Measurements from ENCODE around the gene PIWIL4.
"Not testable (repeated sequence)": the region's sequence is repeated elsewhere in the genome, so short reads cannot be mapped to it uniquely, and the experiment has no call there.

Gene PIWIL4

DNA sequence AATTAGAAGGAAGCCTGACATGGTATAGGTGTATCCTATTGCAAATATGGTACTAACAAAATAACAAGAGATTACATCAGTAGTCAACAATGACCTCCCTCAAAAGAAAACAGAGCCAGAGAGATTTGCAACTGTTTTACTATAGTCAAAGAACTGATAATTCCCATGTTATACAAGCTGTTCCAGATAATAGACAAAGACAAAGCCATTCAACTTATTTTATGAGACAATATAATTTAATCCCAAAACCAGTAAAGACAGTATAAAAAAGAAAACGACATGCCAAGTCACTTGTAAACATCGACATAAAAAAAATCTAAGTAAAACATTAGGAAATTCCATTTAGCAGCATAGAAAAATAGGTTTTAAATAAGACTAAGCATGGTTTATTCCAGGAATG, 65.2 kb downstream of the PIWIL4 start:
- H3K27ac Mint-ChIP-seq: no peak overlapping the region
- peaks cover 5% of the 10 kb centered on the region for H3K27me3 Mint-ChIP-seq
- no peaks in the 10 kb centered on the region for H3K9me3 Mint-ChIP-seq
- no peak overlapping the region for H3K4me3 Mint-ChIP-seq
- no peaks in the 10 kb centered on the region for H3K36me3 Mint-ChIP-seq
- ATAC-seq: no peak
- no peaks in the 10 kb centered on the region for H3K4me1 Mint-ChIP-seq

DNA sequence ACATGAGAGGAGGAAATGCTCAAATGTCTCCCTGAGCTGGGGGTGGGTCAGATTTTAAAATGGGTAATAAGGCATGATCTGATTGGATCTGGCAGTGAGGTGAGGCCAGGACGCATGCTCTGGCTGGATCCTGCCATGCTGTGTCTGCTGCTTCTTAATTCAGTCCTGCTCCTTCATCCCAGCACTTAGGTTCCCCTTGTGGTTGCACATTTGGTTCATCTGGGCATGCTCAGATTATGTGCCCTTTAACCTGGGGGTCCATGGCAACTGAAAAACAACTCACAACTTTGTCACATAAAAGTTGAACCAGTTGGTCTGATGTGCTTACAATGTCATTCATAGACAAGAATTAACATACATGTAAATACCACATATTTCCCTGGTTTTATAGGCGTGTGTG, 67.9 kb downstream of the PIWIL4 start:
- H3K9me3 Mint-ChIP-seq: no peaks in the 10 kb centered on the region
- no peak overlapping the region for H3K4me3 Mint-ChIP-seq
- ATAC-seq: no peak
- no peaks in the 10 kb centered on the region for H3K27me3 Mint-ChIP-seq
- H3K27ac Mint-ChIP-seq: no peak overlapping the region
- H3K4me1 Mint-ChIP-seq: no peaks in the 10 kb centered on the region
- no peaks in the 10 kb centered on the region for H3K36me3 Mint-ChIP-seq

DNA sequence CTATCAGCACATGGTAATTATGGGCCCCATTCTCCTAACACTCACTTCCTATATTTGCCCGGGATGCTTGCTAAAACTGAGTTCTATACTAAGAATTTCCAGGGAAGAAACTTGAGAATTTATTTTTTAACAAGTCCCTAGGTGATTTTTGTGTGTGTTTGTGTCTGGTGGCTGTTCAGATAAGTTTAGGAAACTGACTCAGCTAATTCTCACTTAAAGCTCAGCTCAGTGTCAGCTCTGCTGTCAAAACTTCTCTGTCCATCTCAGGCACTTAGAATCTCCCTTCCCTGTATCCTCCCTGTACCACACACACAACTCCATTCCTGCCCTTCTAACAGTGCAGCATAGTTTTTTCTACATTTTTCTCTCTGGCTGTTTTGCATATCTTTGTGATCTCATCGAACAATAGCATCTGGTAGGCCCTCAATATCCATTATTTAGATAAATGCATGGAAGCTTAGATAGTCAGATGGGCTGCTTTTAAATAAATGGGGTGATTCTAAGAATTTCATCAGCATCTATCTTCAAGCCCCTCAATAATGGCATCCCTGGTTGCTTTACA, 69.3 kb downstream of the PIWIL4 start:
- Mint-ChIP-seq H3K27me3 (no peaks in the 10 kb centered on the region), H3K4me1 (no peaks in the 10 kb centered on the region), H3K36me3 (no peaks in the 10 kb centered on the region), H3K9me3 (no peaks in the 10 kb centered on the region), H3K27ac (no peak overlapping the region), H3K4me3 (no peak overlapping the region)
- no peak for ATAC-seq

DNA sequence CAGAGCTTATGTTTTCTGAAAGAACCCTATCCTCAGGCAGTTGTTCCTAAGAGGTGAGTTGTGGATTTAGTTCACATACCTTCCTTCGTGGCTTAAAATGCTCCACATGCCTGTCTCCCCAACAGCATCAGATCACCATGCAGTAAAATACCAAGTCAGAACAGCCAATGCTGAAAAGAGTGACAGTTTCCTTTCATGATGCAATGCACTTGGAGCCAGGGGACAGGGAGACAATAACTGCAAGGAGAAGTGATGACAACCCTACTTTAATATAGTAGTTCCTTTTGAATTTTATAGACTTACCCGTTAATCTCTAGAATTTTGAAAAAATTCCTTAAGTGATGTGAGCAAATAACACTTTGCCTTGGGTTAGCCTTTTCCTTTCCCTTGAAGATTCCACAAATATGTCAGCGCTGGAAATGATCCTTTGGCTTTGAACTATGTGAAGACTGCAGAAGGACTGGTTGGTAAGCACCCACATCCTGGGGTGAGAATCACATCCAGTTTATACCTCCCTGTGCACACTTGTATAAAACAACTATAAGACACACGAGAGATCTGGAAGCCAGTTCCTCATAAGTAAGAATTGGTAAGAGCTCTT, 71.2 kb downstream of the PIWIL4 start:
- no peaks in the 10 kb centered on the region for H3K36me3 Mint-ChIP-seq
- no peaks in the 10 kb centered on the region for H3K9me3 Mint-ChIP-seq
- peak overlapping the region; percentile 4 for H3K27ac Mint-ChIP-seq
- no peaks in the 10 kb centered on the region for H3K27me3 Mint-ChIP-seq
- H3K4me3 Mint-ChIP-seq: no peak overlapping the region
- no peaks in the 10 kb centered on the region for H3K4me1 Mint-ChIP-seq
- peak; percentile 22 for ATAC-seq

DNA sequence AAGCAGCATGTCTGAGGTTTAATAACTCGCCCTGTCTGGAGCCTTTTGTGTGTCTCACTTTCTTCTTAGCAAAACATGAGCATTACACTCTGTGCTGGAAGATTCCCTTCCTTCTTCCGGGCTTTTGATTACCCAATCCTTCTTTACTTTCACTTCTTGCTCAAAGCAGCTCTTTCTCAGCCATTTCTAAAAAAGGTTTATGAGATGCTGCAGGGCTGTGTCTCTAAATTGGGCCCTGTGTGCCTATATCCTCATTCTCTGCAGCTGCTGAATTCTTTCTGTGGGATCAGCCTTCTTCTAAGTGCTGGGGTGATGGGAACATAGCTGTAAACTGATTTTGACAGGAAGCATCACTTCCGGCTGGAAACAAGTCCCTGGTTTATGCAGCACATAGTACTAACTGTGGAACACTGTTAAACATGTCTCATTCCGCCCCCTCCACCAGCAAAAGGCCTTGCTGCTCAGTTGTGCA, 71.8 kb downstream of the PIWIL4 start:
- Mint-ChIP-seq H3K9me3 (no peaks in the 10 kb centered on the region), H3K27ac (peak overlapping the region; percentile 4), H3K4me3 (no peak overlapping the region), H3K36me3 (no peaks in the 10 kb centered on the region), H3K27me3 (no peaks in the 10 kb centered on the region), H3K4me1 (no peaks in the 10 kb centered on the region)
- ATAC-seq: peak; percentile 7

DNA sequence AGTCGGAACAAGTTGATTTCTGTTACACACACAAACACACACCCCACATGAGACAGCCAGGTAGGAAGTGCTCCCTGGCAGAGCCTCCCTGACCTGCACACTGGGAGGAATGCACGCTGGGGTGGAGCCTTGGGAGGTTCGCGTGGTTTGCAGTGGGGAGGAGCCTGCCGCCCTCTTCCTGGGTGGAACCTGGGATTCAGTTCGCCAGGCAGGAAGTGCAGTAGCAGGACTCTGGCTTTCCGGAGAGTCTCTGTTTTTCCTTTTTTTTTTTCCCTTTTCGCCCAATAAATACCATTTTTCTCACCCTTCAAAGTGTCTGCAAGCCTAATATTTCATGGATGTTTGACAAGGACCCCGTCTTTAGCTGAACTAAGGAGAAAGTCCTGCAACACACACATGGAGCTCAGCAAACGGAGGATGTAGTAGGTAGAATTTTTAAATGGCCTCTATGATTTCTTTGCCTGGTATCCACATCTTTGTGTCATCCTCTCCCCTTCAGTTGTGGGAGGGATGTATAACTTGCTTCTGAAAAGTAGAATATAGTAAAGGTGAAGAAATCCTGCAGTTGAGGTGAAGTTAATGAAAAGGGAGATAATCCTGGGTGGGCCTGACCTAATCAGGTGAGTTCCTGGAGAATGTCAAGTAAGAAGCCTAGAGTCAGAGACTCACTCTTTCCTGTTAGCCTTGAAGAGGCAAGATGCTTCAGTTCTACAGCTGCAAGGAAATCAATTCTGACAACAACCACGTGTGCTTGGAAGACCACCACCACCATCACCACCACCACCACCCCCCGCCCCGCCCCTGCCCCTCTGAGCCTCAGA, 72.9 kb downstream of the PIWIL4 start:
- no peaks in the 10 kb centered on the region for H3K27me3 Mint-ChIP-seq

DNA sequence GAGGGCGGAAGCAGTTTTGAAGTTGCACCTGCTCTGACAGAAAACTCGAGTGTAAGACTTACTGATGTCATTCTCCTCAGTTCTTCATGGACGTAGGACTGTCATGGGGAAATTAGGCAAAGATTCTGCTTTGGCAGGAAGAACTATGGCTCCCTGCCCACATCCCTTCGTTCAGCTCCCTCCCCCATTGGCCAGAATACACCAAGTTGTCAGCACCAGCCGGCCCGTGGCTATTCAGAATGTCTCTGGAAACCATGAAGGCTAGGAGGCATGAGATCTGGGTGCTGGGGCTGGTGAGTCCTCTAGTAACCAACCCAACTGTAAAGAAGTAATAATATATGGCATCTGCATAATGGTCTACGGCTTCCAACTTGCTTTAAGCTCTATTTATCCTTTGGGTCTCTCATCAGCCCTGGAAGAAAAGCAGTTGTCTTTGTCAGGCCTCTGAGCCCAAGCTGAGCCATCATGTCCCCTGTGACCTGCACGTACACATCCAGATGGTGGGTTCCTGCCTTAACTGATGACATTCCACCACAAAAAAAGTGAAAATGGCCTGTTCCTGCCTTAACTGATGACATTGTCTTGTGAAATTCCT, 74.1 kb downstream of the PIWIL4 start:
- no peaks in the 10 kb centered on the region for H3K4me1 Mint-ChIP-seq
- H3K27ac Mint-ChIP-seq: no peak overlapping the region
- no peak for ATAC-seq
- H3K4me3 Mint-ChIP-seq: no peak overlapping the region
- no peaks in the 10 kb centered on the region for H3K36me3 Mint-ChIP-seq
- no peaks in the 10 kb centered on the region for H3K9me3 Mint-ChIP-seq
- peaks cover 1% of the 10 kb centered on the region for H3K27me3 Mint-ChIP-seq

More for the DNA sequence above, 72.9 kb downstream of the PIWIL4 start:
- no peaks in the 10 kb centered on the region for H3K4me1 Mint-ChIP-seq
- no peak overlapping the region for H3K4me3 Mint-ChIP-seq
- no peak for ATAC-seq
- no peaks in the 10 kb centered on the region for H3K36me3 Mint-ChIP-seq
- H3K27ac Mint-ChIP-seq: no peak overlapping the region
- no peaks in the 10 kb centered on the region for H3K9me3 Mint-ChIP-seq

DNA sequence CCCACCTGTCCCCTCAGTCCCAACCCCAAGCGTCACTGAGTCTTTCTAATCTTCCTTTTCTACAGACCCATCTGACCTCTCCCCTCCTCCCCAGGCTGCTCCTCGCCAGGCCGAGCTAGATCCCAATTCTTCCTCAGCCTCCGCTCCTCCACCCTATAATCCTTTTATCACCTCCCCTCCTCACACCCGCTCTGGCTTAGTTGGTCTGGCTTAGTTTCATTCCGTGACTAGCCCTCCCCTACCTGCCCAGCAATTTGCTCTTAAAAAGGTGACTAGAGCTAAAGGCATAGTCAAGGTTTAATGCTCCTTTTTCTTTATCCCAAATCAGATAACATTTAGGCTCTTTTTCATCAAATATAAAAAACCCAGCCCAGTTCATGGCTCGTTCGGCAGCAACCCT, 76.0 kb downstream of the PIWIL4 start:
- ATAC-seq, H3K27ac Mint-ChIP-seq, H3K4me1 Mint-ChIP-seq, H3K27me3 Mint-ChIP-seq, H3K4me3 Mint-ChIP-seq, H3K9me3 Mint-ChIP-seq, H3K36me3 Mint-ChIP-seq: not testable (repeated sequence)

DNA sequence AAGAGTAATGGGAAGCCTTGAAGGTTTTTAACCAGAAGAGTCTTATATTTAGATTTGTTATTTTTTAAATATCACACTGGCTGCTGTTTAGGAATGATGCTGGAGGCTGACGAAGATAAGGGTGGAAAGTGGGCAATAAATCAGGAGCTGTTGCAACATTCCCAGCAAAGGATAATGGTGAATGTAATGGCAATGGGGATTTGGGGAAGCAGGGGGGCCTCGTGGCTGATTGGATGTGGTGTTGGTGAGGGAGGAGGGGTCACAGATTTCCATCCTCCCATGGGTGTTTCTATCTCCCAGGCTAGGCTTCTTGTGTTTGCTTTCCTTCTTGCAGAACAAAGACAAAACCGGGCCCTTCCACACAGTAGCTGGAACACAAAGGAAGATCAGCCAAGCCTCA, 80.8 kb downstream of the PIWIL4 start:
- no peak for ATAC-seq
- no peaks in the 10 kb centered on the region for H3K4me1 Mint-ChIP-seq
- no peaks in the 10 kb centered on the region for H3K9me3 Mint-ChIP-seq
- peaks cover 25% of the 10 kb centered on the region for H3K27me3 Mint-ChIP-seq
- no peak overlapping the region for H3K4me3 Mint-ChIP-seq
- H3K36me3 Mint-ChIP-seq: no peaks in the 10 kb centered on the region
- no peak overlapping the region for H3K27ac Mint-ChIP-seq

DNA sequence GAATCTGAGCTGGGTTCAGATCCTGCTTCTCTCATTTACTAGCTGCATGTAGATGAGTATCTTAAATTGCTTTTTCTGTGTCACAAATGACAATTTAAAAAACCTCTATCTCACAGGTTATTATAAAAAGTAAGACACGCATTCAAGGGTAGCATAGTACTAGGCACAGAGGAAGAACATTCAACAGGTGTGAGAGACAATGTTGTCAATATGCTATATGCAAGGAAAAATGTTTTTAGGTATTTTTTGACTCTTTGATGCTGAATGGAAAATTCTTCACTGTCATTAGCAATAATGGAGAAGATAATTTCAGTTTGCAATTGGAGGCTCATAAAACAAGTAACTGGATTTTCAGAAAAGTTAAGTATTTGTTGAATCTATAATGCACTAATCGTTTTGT, 81.6 kb downstream of the PIWIL4 start:
- no peaks in the 10 kb centered on the region for H3K9me3 Mint-ChIP-seq
- H3K36me3 Mint-ChIP-seq: no peaks in the 10 kb centered on the region
- H3K27me3 Mint-ChIP-seq: peaks cover 25% of the 10 kb centered on the region
- H3K4me1 Mint-ChIP-seq: no peaks in the 10 kb centered on the region
- ATAC-seq: no peak
- H3K27ac Mint-ChIP-seq: no peak overlapping the region
- H3K4me3 Mint-ChIP-seq: no peak overlapping the region

DNA sequence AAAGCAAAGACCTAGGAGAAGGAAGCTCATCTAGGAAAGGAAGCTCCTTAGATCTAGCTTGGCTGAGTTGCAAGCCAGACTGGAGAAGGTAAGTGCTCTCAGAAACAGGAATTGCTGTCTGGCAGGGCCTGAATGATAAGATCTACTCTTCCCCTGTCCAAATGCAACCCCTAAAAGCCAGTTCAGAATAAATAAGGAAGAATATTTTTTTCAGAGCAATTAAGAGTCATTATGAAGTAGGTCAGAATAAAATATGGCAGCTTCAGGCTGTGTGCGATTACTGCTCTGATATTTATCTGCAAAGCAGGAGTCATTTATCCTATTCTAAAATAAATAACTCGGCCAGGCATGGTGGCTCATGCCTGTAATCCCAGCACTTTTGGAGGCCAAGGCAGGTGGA, 82.1 kb downstream of the PIWIL4 start:
- H3K27me3 Mint-ChIP-seq: peaks cover 25% of the 10 kb centered on the region
- no peak overlapping the region for H3K4me3 Mint-ChIP-seq
- H3K4me1 Mint-ChIP-seq: no peaks in the 10 kb centered on the region
- no peak overlapping the region for H3K27ac Mint-ChIP-seq
- H3K36me3 Mint-ChIP-seq: no peaks in the 10 kb centered on the region
- no peaks in the 10 kb centered on the region for H3K9me3 Mint-ChIP-seq
- no peak for ATAC-seq

DNA sequence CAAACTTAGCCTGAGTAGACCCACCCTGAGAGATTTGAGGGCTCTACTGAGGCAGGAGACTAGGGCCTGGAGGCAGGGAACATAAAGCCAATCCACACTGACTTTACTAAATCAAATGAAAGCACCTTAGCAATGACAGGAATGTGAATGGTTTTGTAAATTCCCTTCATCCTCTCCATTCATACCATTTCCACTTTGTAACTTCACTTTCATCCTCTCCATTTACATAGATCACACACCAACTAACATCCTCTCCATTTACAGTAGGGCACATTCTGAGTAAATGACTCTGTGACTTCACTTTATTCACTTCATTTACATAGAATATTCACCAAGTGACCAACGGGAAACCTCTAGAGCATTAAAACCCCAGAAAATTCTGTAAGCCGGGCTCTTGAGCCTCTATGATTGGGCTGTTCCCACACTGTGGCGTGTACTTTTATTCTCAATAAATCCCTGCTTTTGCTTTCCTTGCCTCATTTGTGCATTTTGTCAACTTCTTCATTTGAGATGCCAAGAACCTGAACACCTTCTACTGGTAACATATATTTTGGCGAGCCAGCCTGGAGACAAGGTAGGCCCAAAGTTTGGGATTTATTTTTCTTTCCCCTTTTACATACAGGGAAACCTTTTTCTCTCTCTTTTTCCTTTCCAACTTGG, 82.9 kb downstream of the PIWIL4 start:
- ATAC-seq: no peak
- H3K27ac Mint-ChIP-seq: no peak overlapping the region
- no peaks in the 10 kb centered on the region for H3K36me3 Mint-ChIP-seq
- H3K27me3 Mint-ChIP-seq: peaks cover 25% of the 10 kb centered on the region
- H3K4me3 Mint-ChIP-seq: no peak overlapping the region
- H3K4me1 Mint-ChIP-seq: no peaks in the 10 kb centered on the region
- no peaks in the 10 kb centered on the region for H3K9me3 Mint-ChIP-seq

DNA sequence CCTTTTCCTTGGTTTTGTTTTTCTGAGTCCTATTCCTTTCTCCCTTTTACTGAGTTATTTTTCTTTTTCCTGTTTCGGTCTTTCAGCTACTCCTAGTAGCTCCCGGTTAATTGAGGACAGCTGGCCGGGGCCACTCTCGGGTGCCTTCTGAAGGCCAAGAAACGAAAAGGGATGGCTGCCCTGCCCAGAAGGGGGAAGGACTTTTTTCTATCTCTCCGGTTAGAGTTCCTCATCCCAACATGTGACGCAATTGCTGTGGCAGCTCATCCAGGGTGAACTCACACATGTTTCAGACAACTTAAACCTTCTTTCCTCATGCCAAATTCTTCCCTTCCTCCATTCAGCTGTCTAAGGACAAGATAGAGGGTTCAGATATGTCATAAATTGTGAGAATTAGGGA, 83.6 kb downstream of the PIWIL4 start:
- no peak overlapping the region for H3K4me3 Mint-ChIP-seq
- H3K27ac Mint-ChIP-seq: no peak overlapping the region

DNA sequence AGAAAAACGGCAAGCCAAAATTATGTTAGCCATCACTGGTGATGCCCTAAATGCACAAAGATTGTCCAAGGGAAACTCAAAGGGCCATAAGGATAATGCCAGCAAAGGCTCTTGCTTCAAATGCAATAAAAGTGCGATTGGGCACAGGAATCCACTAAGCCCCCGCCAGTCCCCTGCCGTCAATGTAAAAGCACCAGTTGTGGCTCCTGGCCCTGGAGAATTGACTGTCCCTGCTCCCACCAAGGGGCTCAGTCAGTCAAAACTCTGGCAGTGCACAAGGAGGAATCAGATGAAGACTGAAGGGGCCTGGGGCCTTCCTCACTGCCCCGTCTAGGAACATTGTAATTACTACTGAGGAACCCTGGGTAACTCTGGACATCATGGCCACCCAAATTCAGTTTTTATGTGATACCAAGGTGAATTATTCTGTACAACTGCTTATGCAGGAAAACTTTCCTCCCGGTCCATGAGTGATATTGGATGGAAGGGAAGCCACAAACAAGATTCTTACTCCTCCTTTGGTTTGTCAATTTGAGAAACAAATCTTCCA, 85.6 kb downstream of the PIWIL4 start:
- ATAC-seq: no peak
- Mint-ChIP-seq H3K36me3 (no peaks in the 10 kb centered on the region), H3K27ac (no peak overlapping the region), H3K4me1 (no peaks in the 10 kb centered on the region), H3K27me3 (peaks cover 17% of the 10 kb centered on the region), H3K9me3 (no peaks in the 10 kb centered on the region), H3K4me3 (no peak overlapping the region)

More for the DNA sequence above, 83.6 kb downstream of the PIWIL4 start:
- ATAC-seq: no peak
- Mint-ChIP-seq H3K36me3 (no peaks in the 10 kb centered on the region), H3K27me3 (peaks cover 25% of the 10 kb centered on the region), H3K9me3 (no peaks in the 10 kb centered on the region), H3K4me1 (no peaks in the 10 kb centered on the region)

DNA sequence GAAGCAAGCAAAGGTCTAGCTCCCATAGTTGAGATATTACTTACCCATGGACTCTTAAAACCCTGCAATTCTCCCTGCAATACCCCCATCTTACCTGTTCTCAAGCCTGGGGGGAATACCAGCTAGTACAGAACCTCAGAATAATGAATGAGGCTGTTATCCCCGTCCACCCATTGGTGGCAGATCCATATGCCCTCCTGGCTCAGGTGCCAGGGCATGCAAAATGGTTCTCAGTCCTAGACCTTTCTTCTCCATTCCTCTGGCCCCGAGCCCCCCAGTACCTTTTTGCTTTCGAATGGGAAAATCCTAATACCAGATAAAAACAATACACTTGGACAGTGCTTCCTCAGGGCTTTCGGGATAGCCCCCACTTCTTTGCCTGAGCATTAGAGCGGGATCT, 86.4 kb downstream of the PIWIL4 start:
- H3K4me1 Mint-ChIP-seq: no peaks in the 10 kb centered on the region
- no peaks in the 10 kb centered on the region for H3K9me3 Mint-ChIP-seq
- no peak overlapping the region for H3K27ac Mint-ChIP-seq
- no peak overlapping the region for H3K4me3 Mint-ChIP-seq
- no peak for ATAC-seq
- H3K36me3 Mint-ChIP-seq: no peaks in the 10 kb centered on the region
- peaks cover 17% of the 10 kb centered on the region for H3K27me3 Mint-ChIP-seq

Measured in stimulated activated memory B cell treated with anti-CD40 and anti-IgM and Interleukin-4, amounts not matched to agents 10 μg/mL and 1 μg/mL and 100 μg/mL, for 72 hours (primary cell).